K562 (cell line): Measurements from ENCODE around the gene FTL. TPM values are rescaled to one million over a fixed set of nuclear protein-coding genes. Genes with fewer than 3 reads are reported as not detected.
A peak's percentile ranks its signal among the peaks of the same experiment; 100 is the strongest.

Experiments
- BDP1 ChIP-seq: IDR thresholded peaks from 3 replicates; pipeline ENCODE4 v1.6.1; 2011; ENCODE audit not compliant: insufficient read length, insufficient read depth
- CEBPB ChIP-seq: fragments of 450-650 bp; IDR thresholded peaks from 2 replicates; pipeline ENCODE4 v1.6.1; 2016; ENCODE audit warnings: missing genetic modification characterization, missing compliant biosample characterization
- FOS ChIP-seq: IDR thresholded peaks from 3 replicates; pipeline ENCODE4 v1.6.1; 2011; ENCODE audit not compliant: insufficient read length; ENCODE audit errors: extremely low read depth
- HLTF ChIP-seq: fragments of 450-650 bp; IDR thresholded peaks from 2 replicates; pipeline ENCODE4 v1.6.1; 2016
- IRF2 ChIP-seq: sonication (generic); formaldehyde crosslinking; IDR thresholded peaks from 2 replicates; pipeline ENCODE4 v1.8.1; 2022; ENCODE audit warnings: mild to moderate bottlenecking, missing genetic modification reagents
- NR4A1 ChIP-seq, 2 experiments: fragments of 250-450 bp in 1 of 2; fragments of 450-650 bp in 1 of 2; sonication (Bioruptor Pico) in 1 of 2; IDR thresholded peaks; 2 replicates each; pipeline versions ENCODE4 v1.4.0 to v1.6.1; 2016 to 2020; ENCODE audit warnings: mild to moderate bottlenecking in 2 of 2, missing compliant biosample characterization in 1 of 2, missing genetic modification characterization in 1 of 2, moderate library complexity in 1 of 2
- NRF1 ChIP-seq, 2 experiments: fragments of 450-650 bp; IDR thresholded peaks in 1 of 2; conservative IDR thresholded peaks in 1 of 2; 2 replicates each; pipeline ENCODE4 v1.6.1; 2014; ENCODE audit warnings: mild to moderate bottlenecking in 2 of 2
- RB1 ChIP-seq: fragments of 450-650 bp; IDR thresholded peaks from 2 replicates; pipeline ENCODE4 v1.6.1; 2017; ENCODE audit warnings: low read depth, mild to moderate bottlenecking
- RHOXF2B ChIP-seq: fragments of 250-450 bp; sonication (Bioruptor Pico); conservative IDR thresholded peaks from 2 replicates; pipeline ENCODE4 v1.5.1; 2021
- SIRT6 ChIP-seq: IDR thresholded peaks from one replicate; pipeline ENCODE4 v1.6.1; 2012; ENCODE audit warnings: low read depth, mild to moderate bottlenecking, control low read depth, inconsistent platforms, low read length, moderate library complexity
- ZNF143 ChIP-seq: sonication (generic); formaldehyde crosslinking; IDR thresholded peaks from 2 replicates; pipeline ENCODE4 v1.9.0; 2022; ENCODE audit warnings: mild to moderate bottlenecking, missing genetic modification reagents
- ZNF212 ChIP-seq: fragments of 450-650 bp; formaldehyde crosslinking; IDR thresholded peaks from 2 replicates; pipeline ENCODE4 v1.4.0; 2020; ENCODE audit warnings: mild to moderate bottlenecking
- ZNF23 ChIP-seq: fragments of 250-450 bp; sonication (Bioruptor Pico); IDR thresholded peaks from 2 replicates; pipeline ENCODE4 v1.4.0; 2020; ENCODE audit warnings: mild to moderate bottlenecking
- ZNF253 ChIP-seq: fragments of 250-450 bp; sonication (Bioruptor Pico); conservative IDR thresholded peaks from 2 replicates; pipeline ENCODE4 v1.6.1; 2021; ENCODE audit warnings: mild to moderate bottlenecking
- ZNF263 ChIP-seq: sonication (generic); formaldehyde crosslinking; IDR thresholded peaks from 2 replicates; pipeline ENCODE4 v1.8.0; 2022; ENCODE audit warnings: mild to moderate bottlenecking, missing genetic modification reagents, borderline replicate concordance
- ZNF589 ChIP-seq: fragments of 200-800 bp; sonication (Bioruptor generic); IDR thresholded peaks from 2 replicates; pipeline ENCODE4 v1.6.1; 2016; ENCODE audit warnings: low read depth, missing genetic modification characterization, missing compliant biosample characterization
- ZNF778 ChIP-seq: fragments of 450-650 bp; formaldehyde crosslinking; IDR thresholded peaks from 2 replicates; pipeline ENCODE4 v1.4.0; 2020; ENCODE audit warnings: mild to moderate bottlenecking, moderate library complexity
- ZNF79 ChIP-seq: fragments of 250-450 bp; sonication (Bioruptor Pico); IDR thresholded peaks from 2 replicates; pipeline ENCODE4 v1.4.0; 2020; ENCODE audit warnings: low read depth, mild to moderate bottlenecking, moderate library complexity
- polyA plus RNA-seq, 8 experiments: library from polyadenylated mRNA; depleted of rRNA in 4 of 8; stranded (reverse) in 5 of 8; unstranded in 3 of 8; fragments of >200 nt; fragmentation: Nextera tagmentation in 2 of 8; fragmentation: Illumina TruSeq in 1 of 8; extraction: Ambion mirVana in 2 of 8; extraction: Trizol in 1 of 8; gene quantifications; 2 replicates each; pipeline versions ENCODE4 v1.2.1 to v1.2.3, GENCODE V29; 2011 to 2014; ENCODE audit warnings: inconsistent platforms in 1 of 8, missing spikeins in 1 of 8
- total RNA-seq, 7 experiments: library from RNA; depleted of rRNA in 6 of 7; stranded (reverse); fragments of >200 nt in 6 of 7; fragmentation: Illumina TruSeq in 2 of 7; extraction: Trizol in 2 of 7; gene quantifications; 2 replicates each; pipeline versions ENCODE4 v1.2.1 to v1.2.3, GENCODE V29; 2011 to 2021; ENCODE audit warnings: low replicate concordance in 1 of 7
- TF ChIP-seq, protein P1 (sequence below): fragments of 200-400 bp; formaldehyde crosslinking; IDR thresholded peaks from 2 replicates; pipeline ENCODE4 v1.6.1; 2017; ENCODE audit warnings: mild to moderate bottlenecking, low read depth, low read length, moderate library complexity
- TF ChIP-seq, protein P2 (sequence below): sonication (generic); formaldehyde crosslinking; IDR thresholded peaks from 2 replicates; pipeline ENCODE4 v1.8.1; 2023; ENCODE audit warnings: mild to moderate bottlenecking, missing genetic modification reagents
- TF ChIP-seq, protein P3 (sequence below): fragments of 450-650 bp; IDR thresholded peaks from 2 replicates; pipeline ENCODE4 v1.6.1; 2017; ENCODE audit warnings: mild to moderate bottlenecking, moderate library complexity

FTL gene
- total and polyA plus RNA-seq, 9 of the 15 experiments (the other 6 are each of a cell fraction or from before 2014, with no cell fraction given): 1,231 to 27,415 (median 3,965) TPM

DNA sequence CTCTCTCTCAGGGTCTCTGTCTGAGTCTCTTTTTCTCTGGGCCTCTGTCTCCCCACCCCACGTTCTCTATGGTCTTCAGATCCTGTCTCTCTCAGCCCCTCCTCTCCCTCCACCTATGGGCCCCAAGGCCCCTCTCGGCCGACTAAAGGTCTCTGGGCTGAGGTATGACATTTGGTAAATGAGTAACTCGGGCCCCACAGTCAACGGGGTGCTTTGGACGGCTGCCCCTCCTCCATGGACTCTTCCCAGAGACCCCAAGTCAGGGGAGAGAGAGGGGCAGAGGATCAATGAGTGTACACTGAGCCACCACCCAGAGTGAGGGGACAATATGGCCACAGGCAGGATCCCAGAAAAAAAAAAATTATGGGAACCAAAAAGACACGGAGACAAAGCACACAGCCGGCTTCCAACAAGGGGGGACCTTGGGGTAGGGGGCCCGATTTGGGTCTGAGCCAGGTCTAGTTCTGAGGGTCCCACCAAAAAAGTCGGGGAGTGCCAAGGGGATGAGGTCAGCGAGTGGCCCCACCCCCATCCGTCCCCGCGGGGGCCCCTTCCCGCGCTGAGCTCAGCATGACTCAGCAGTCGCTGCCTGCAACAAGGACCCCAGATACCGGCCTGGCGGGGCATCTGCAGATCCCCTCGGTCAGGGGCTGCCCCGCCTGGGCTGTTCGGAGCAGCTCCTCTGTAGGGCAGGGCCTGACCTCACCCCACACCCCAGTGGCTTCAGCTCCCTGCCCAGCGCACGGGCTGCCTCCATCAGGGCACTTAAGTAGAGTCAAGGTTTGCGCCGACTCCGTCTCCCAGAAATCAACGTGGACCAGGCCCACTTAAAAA is 1.5 kb upstream of the FTL start (continued):
- TF ChIP-seq, protein P1, sequence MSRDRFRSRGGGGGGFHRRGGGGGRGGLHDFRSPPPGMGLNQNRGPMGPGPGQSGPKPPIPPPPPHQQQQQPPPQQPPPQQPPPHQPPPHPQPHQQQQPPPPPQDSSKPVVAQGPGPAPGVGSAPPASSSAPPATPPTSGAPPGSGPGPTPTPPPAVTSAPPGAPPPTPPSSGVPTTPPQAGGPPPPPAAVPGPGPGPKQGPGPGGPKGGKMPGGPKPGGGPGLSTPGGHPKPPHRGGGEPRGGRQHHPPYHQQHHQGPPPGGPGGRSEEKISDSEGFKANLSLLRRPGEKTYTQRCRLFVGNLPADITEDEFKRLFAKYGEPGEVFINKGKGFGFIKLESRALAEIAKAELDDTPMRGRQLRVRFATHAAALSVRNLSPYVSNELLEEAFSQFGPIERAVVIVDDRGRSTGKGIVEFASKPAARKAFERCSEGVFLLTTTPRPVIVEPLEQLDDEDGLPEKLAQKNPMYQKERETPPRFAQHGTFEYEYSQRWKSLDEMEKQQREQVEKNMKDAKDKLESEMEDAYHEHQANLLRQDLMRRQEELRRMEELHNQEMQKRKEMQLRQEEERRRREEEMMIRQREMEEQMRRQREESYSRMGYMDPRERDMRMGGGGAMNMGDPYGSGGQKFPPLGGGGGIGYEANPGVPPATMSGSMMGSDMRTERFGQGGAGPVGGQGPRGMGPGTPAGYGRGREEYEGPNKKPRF: no peak
- peak; percentile 49; the same call in 1 of the 2 replicates for TF ChIP-seq ZNF143 (CRISPR knock-in tag)
- TF ChIP-seq IRF2 (CRISPR knock-in tag): no peak
- no peak for TF ChIP-seq FOS
- TF ChIP-seq ZNF253 (CRISPR knock-in tag): no peak
- TF ChIP-seq ZNF778 (CRISPR knock-in tag): no peak
- no peak for TF ChIP-seq BDP1
- TF ChIP-seq CEBPB: no peak
- TF ChIP-seq ZNF79 (CRISPR knock-in tag): 0 out of 2 replicates have a peak, but pooled peaks have one; percentile 34
- TF ChIP-seq NRF1 (conservative IDR thresholded peaks at IDR 0.05 in 1 of 2, IDR thresholded peaks at IDR 0.05 in 1 of 2): peak; percentile 28 to 47; a peak in 3 of 4 replicates
- TF ChIP-seq, protein P2, sequence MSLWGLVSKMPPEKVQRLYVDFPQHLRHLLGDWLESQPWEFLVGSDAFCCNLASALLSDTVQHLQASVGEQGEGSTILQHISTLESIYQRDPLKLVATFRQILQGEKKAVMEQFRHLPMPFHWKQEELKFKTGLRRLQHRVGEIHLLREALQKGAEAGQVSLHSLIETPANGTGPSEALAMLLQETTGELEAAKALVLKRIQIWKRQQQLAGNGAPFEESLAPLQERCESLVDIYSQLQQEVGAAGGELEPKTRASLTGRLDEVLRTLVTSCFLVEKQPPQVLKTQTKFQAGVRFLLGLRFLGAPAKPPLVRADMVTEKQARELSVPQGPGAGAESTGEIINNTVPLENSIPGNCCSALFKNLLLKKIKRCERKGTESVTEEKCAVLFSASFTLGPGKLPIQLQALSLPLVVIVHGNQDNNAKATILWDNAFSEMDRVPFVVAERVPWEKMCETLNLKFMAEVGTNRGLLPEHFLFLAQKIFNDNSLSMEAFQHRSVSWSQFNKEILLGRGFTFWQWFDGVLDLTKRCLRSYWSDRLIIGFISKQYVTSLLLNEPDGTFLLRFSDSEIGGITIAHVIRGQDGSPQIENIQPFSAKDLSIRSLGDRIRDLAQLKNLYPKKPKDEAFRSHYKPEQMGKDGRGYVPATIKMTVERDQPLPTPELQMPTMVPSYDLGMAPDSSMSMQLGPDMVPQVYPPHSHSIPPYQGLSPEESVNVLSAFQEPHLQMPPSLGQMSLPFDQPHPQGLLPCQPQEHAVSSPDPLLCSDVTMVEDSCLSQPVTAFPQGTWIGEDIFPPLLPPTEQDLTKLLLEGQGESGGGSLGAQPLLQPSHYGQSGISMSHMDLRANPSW (CRISPR knock-in tag): no peak
- TF ChIP-seq ZNF589: peak; percentile 93
- TF ChIP-seq RHOXF2B (CRISPR knock-in tag): no peak
- TF ChIP-seq NR4A1 (CRISPR knock-in tag; IDR thresholded peaks at IDR 0.05): 0 out of 2 replicates have a peak, but pooled peaks have one; percentile 7
- peak; percentile 94 for TF ChIP-seq NR4A1 (tag; IDR thresholded peaks at IDR 0.05)
- TF ChIP-seq, protein P3, sequence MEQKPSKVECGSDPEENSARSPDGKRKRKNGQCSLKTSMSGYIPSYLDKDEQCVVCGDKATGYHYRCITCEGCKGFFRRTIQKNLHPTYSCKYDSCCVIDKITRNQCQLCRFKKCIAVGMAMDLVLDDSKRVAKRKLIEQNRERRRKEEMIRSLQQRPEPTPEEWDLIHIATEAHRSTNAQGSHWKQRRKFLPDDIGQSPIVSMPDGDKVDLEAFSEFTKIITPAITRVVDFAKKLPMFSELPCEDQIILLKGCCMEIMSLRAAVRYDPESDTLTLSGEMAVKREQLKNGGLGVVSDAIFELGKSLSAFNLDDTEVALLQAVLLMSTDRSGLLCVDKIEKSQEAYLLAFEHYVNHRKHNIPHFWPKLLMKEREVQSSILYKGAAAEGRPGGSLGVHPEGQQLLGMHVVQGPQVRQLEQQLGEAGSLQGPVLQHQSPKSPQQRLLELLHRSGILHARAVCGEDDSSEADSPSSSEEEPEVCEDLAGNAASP: no peak
- TF ChIP-seq ZNF23 (CRISPR knock-in tag): no peak
- 0 out of 2 replicates have a peak, but pooled peaks have one; percentile 53 for TF ChIP-seq ZNF212 (CRISPR knock-in tag)
- TF ChIP-seq HLTF: no peak
- peak; percentile 52; the same call in 1 of the 2 replicates for TF ChIP-seq ZNF263
- no peak for TF ChIP-seq SIRT6
- peak; percentile 85 for TF ChIP-seq RB1
